ENCODE results near the gene SLAMF9. TPM values are rescaled to one million over a fixed set of nuclear protein-coding genes. Genes with fewer than 3 reads are reported as not detected.
A peak's percentile ranks its signal among the peaks of the same experiment; 100 is the strongest.

The SLAMF9 gene
- total RNA-seq, 1 donor from 2014 or later, result 16.6 TPM

DNA sequence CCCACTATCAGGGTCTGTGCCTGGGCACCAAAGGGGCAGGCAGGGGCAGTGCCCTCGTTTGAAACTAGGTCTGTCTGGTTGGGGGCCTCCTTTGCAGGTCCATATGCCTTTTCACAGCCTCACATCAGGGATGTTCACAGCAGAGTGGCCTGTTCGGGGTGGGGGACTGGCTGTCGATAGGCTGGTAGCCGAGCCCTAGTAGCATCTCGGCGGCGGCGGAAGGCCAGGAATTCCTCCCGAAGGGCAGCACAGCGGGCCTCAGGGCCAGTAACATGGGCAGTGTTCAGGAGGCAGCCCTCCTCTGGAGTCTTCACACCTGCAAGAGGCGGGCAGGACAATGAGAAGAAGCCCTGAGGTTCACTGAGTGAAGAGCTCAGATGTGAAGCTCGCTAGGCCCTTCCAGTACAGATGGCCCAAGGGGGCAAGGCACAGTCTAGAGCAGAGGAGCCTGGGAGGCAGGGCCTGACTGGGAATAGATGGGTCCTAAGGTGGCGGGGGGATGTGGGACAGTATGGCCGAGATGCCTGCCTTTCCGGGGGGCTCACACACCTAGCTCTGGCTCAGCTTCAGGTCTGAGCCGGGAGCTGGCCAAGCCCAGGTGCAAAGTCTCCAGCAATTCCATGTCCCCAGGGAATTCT, 26.7 kb downstream of the SLAMF9 start:
- TF ChIP-seq, protein P1, sequence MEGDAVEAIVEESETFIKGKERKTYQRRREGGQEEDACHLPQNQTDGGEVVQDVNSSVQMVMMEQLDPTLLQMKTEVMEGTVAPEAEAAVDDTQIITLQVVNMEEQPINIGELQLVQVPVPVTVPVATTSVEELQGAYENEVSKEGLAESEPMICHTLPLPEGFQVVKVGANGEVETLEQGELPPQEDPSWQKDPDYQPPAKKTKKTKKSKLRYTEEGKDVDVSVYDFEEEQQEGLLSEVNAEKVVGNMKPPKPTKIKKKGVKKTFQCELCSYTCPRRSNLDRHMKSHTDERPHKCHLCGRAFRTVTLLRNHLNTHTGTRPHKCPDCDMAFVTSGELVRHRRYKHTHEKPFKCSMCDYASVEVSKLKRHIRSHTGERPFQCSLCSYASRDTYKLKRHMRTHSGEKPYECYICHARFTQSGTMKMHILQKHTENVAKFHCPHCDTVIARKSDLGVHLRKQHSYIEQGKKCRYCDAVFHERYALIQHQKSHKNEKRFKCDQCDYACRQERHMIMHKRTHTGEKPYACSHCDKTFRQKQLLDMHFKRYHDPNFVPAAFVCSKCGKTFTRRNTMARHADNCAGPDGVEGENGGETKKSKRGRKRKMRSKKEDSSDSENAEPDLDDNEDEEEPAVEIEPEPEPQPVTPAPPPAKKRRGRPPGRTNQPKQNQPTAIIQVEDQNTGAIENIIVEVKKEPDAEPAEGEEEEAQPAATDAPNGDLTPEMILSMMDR (IDR thresholded peaks at IDR 0.05; ENCODE audit: insufficient read depth, low read length, severe bottlenecking), result no peak
- Histone ChIP-seq H3K4me3 (ENCODE audit: low read depth, low read length) (no peak overlapping the region), H3K27me3 (ENCODE audit: control insufficient read depth, insufficient read depth, low read length) (no peaks in the 10 kb centered on the region), H3K36me3 (ENCODE audit: control insufficient read depth, insufficient read depth, low read length) (peaks cover 36% of the 10 kb centered on the region)
- DNase-seq (ENCODE audit: low read depth), result no peak
- no peak for FAIRE-seq

DNA sequence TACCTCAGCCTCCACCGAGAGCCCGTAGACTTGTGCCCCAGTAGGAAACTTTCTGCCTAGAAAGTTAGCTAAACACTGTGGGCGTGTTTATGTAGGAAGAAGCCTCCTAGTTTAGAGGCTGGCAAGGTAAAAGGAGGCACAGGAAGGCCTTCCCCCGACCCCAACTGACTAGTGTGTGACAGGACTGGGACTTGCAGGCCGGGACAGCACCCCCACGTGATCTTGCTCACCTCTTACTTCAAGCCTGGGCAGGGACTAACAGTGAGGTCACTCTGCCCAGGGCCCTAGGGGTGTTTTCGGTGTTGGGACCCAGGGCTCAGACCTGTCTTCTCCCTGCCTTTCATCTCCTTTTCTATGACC, 28.3 kb downstream of the SLAMF9 start:
- FAIRE-seq (no peak), DNase-seq (ENCODE audit: low read depth) (peak; percentile 94)
- no peaks in the 10 kb centered on the region for H3K27me3 ChIP-seq (ENCODE audit: control insufficient read depth, insufficient read depth, low read length)
- peak overlapping the region; percentile 97 for H3K4me3 ChIP-seq (ENCODE audit: low read depth, low read length)
- TF ChIP-seq, protein P1 (IDR thresholded peaks at IDR 0.05; ENCODE audit: insufficient read depth, low read length, severe bottlenecking), result no peak
- H3K36me3 ChIP-seq (ENCODE audit: control insufficient read depth, insufficient read depth, low read length), result peaks cover 31% of the 10 kb centered on the region

DNA sequence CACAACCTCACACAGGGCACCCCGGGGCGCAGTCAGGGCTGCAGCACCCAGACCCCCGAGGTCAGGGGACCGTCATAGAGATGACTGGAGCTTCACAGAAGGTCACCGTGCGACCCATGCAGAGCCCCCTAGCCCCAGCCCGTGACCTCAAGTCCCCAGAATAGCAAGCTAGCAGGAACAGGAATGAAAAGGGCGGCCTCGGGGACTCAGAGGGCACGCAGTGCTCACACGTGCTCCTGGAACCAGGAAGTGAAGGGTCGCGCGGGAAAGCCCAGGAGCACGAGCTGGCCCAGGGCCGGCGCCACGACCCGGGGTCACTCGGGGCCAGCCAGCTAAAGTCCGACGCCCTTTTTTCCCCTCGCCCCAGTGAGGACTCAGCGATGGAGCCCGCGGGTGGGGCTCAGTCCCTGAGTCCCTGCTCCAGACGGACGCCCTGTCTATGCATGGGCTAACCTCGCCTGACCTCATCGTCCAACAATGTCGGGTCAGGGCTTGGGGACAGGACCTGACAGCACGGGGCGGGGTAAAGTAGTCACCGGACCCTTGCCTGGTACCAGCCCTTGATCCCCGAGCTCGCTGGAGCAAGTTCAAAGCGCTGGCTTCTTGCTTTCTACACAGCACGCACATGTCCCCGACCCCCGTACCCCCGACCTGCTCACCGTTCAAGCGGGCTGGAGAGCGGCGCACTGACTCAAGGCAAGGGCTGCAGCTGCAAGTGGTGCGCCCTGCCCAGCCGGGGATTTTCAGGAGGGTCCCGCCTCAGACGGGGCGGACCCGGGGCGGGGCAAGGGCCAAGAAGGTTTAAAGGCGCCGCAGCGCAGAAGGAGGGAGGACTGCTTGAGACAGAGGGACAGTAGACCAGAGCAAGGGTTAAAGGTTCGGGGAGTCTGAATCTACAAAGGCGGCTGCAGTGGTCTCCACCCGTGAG, 29.0 kb downstream of the SLAMF9 start, which contains the start of gene TAGLN2:
TAGLN2 (minus strand) TSS at position 717 of the 928 bp plus-strand sequence. CDS start 4,998 bp downstream, outside the sequence.
- Histone ChIP-seq H3K36me3 (ENCODE audit: control insufficient read depth, insufficient read depth, low read length) (peaks cover 31% of the 10 kb centered on the region), H3K27me3 (ENCODE audit: control insufficient read depth, insufficient read depth, low read length) (no peaks in the 10 kb centered on the region), H3K4me3 (ENCODE audit: low read depth, low read length) (peak within 1 kb of the TSS; percentile 97)
- FAIRE-seq (no peak), DNase-seq (ENCODE audit: low read depth) (peak; percentile 86)
- TF ChIP-seq, protein P1 (IDR thresholded peaks at IDR 0.05; ENCODE audit: insufficient read depth, low read length, severe bottlenecking), result no peak

DNA sequence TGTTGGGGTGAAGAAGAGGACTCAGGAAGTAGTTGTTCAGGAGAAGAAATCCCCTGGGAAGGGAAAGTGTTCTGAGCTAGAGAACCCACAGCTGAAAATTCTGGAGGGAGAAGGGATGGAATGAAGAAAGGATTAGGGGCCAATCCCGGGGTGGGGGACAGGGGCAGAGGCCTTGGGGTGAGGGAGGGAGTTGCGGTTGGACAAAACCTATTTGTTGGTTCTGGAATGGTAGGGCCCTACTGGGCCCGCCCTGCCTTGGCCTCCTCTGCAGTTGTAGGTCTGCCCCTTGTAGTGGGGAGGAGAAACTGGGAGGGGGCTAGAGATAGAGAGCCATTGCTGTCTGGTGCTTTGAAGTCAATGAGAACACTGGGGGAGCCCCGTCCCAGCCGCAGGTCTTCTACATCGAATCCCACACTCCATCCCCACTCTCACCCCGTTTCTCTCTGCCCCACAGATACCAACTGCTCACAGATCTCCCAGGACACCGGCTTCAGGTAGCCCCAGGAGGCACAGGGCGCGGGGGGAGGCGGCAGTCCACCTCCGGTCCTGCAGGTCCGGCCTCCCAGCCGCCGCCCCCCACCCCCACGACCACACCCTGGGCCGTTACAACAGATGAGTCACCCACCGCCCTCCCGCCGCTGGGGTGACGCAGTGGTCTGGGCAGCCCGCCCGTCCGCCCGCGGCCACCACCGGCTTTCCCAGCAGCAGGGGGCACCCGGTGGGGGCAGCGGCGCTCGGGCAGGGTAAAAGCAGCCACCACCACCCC, 29.8 kb downstream of the SLAMF9 start:
- Histone ChIP-seq H3K27me3 (ENCODE audit: control insufficient read depth, insufficient read depth, low read length) (no peaks in the 10 kb centered on the region), H3K4me3 (ENCODE audit: low read depth, low read length) (peak overlapping the region; percentile 97), H3K36me3 (ENCODE audit: control insufficient read depth, insufficient read depth, low read length) (peaks cover 32% of the 10 kb centered on the region)
- peak; percentile 67 for DNase-seq (ENCODE audit: low read depth)
- TF ChIP-seq, protein P1 (IDR thresholded peaks at IDR 0.05; ENCODE audit: insufficient read depth, low read length, severe bottlenecking), result no peak
- FAIRE-seq, result no peak

DNA sequence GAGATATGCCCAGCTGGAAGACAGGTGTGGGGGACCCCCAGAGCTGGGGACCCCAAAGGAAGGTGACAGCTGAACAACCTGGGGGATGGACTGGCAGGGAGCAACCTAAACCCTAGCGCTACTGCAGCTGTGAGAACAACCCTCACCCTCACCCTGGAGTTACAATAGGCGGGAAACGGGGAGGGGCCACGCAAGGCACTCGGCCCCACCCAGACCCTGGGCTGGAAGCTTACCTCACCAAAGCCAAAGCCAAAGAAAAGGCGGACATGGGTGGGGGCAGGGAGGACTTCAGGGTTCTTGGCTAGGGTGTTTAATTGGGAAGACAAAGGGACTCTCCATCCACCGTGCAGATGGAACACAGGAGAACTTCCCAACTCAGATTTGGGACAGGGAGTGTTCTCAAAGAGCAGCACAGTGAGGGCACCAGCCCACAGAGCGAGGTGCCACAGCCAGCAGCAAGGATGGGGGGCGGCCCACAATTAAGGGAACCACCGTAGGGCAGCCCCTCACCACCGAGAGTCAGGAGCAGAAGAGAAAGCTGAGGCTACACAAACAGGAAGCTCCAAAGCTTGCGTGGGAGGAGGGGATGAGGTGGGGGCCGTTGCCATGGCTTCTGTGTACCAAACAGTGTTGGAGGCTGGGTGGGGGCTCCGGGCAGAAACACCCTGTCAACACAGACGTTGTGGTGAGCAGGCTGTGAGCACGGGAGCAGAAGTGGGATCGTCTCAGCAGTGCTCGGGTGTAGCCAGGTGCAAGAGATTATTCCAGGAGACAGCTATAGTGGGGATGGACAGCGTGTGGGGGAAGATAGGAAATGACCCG, 30.6 kb downstream of the SLAMF9 start:
- TF ChIP-seq, protein P1 (IDR thresholded peaks at IDR 0.05; ENCODE audit: insufficient read depth, low read length, severe bottlenecking), result no peak
- FAIRE-seq (no peak), DNase-seq (ENCODE audit: low read depth) (peak; percentile 84)
- H3K36me3 ChIP-seq (ENCODE audit: control insufficient read depth, insufficient read depth, low read length), result peaks cover 33% of the 10 kb centered on the region
- no peaks in the 10 kb centered on the region for H3K27me3 ChIP-seq (ENCODE audit: control insufficient read depth, insufficient read depth, low read length)
- peak overlapping the region; percentile 97 for H3K4me3 ChIP-seq (ENCODE audit: low read depth, low read length)

All from bronchial epithelial cell (primary cell).